SK-N-SH (cell line): Measurements from ENCODE around the gene MRPL17. TPM values are rescaled to one million over a fixed set of nuclear protein-coding genes. Genes with fewer than 3 reads are reported as not detected.

Experiments
- CTCF ChIA-PET: fragments of 300-600, 350-600 bp; formaldehyde crosslinking; extraction: SDS; loops from one replicate; lab custom pipeline; 2021; lab: Yijun Ruan, JAX
- POLR2A ChIA-PET: fragments of 350-600 bp; sonication (Branson Sonifier 250); formaldehyde crosslinking; extraction: SDS; loops from one replicate; lab custom pipeline; 2020; ENCODE audit warnings: antibody characterized with exemption, inconsistent platforms; lab: Yijun Ruan, JAX
- DNase-seq: peaks from one replicate; pipeline ENCODE4 v3.0.0; 2012
- H2AFZ ChIP-seq: fragments of 200-600 bp; sonication (generic); 2 replicates; pipeline ENCODE4 v1.8.1; 2016; ENCODE audit warnings: antibody characterized with exemption, mild to moderate bottlenecking, low read depth
- H3F3A ChIP-seq: fragments of 200-600 bp; sonication (generic); replicated peaks from 2 replicates; pipeline ENCODE3; 2016; ENCODE audit warnings: antibody characterized with exemption, mild to moderate bottlenecking; ENCODE audit not compliant: insufficient read depth
- H3K27ac ChIP-seq, 2 experiments: fragments of 200-500 bp in 1 of 2; fragments of 200-600 bp in 1 of 2; sonication (Bioruptor generic) in 1 of 2; sonication (generic), shearing (Covaris generic) in 1 of 2; 2 replicates each; pipeline versions ENCODE4 v1.5.1 to v1.6.1; 2014 to 2016; ENCODE audit warnings: low read depth in 2 of 2, inconsistent platforms in 1 of 2, low read length in 1 of 2, mild to moderate bottlenecking in 1 of 2, mixed read lengths in 1 of 2
- H3K27me3 ChIP-seq: fragments of 200-600 bp; sonication (generic), shearing (Covaris generic); 2 replicates; pipeline ENCODE4 v1.6.1; 2016; ENCODE audit warnings: mixed run types; ENCODE audit not compliant: insufficient read depth
- H3K36me3 ChIP-seq, 2 experiments: fragments of 200-500 bp in 1 of 2; fragments of 200-600 bp in 1 of 2; sonication (Bioruptor generic) in 1 of 2; sonication (generic) in 1 of 2; replicated peaks in 1 of 2; 2 replicates each; pipeline versions ENCODE3 to v1.5.1; 2014 to 2016; ENCODE audit warnings: low read length in 1 of 2, mild to moderate bottlenecking in 1 of 2; ENCODE audit not compliant: insufficient read depth in 2 of 2, control insufficient read depth in 1 of 2
- H3K4me1 ChIP-seq, 2 experiments: fragments of 200-500 bp in 1 of 2; fragments of 200-600 bp in 1 of 2; sonication (Bioruptor generic) in 1 of 2; sonication (generic), shearing (Covaris generic) in 1 of 2; 2 replicates each; pipeline versions ENCODE4 v1.5.1 to v1.6.1; 2014 to 2016; ENCODE audit warnings: low read depth in 1 of 2, low read length in 1 of 2, mixed run types in 1 of 2; ENCODE audit not compliant: insufficient read depth in 2 of 2, control insufficient read depth in 1 of 2
- H3K4me2 ChIP-seq: fragments of 200-600 bp; sonication (generic), shearing (Covaris generic); 2 replicates; pipeline ENCODE4 v1.6.1; 2017; ENCODE audit warnings: mixed run types
- H3K4me3 ChIP-seq, 2 experiments: fragments of 200-500 bp in 1 of 2; fragments of 200-600 bp in 1 of 2; sonication (Bioruptor generic) in 1 of 2; sonication (generic), shearing (Covaris generic) in 1 of 2; 2 replicates each; pipeline versions ENCODE4 v1.5.1 to v1.8.1; 2014 to 2016; ENCODE audit warnings: low read depth in 2 of 2, inconsistent platforms in 1 of 2, low read length in 1 of 2, mild to moderate bottlenecking in 1 of 2, mixed read lengths in 1 of 2, moderate library complexity in 1 of 2
- H3K79me2 ChIP-seq: fragments of 200-600 bp; sonication (generic); 2 replicates; pipeline ENCODE4 v1.8.1; 2017; ENCODE audit warnings: mild to moderate bottlenecking; ENCODE audit not compliant: insufficient read depth
- H3K9ac ChIP-seq: fragments of 200-600 bp; sonication (generic); 2 replicates; pipeline ENCODE4 v1.6.1; 2017; ENCODE audit warnings: mixed run types
- H3K9me2 ChIP-seq: fragments of 200-600 bp; sonication (generic); 2 replicates; pipeline ENCODE4 v1.6.1; 2017; ENCODE audit warnings: mixed run types
- H3K9me3 ChIP-seq: fragments of 200-600 bp; sonication (generic); 2 replicates; pipeline ENCODE4 v1.6.1; 2017; ENCODE audit warnings: mixed run types, mild to moderate bottlenecking, moderate library complexity
- H4K20me1 ChIP-seq: fragments of 200-600 bp; sonication (generic); 2 replicates; pipeline ENCODE4 v1.6.1; 2017; ENCODE audit warnings: mild to moderate bottlenecking, mixed run types; ENCODE audit not compliant: insufficient read depth
- CHD2 ChIP-seq: fragments of 150-350 bp; IDR thresholded peaks from 2 replicates; pipeline ENCODE4 v1.6.1; 2018; ENCODE audit warnings: low read length; ENCODE audit not compliant: partially characterized antibody
- FOSL2 ChIP-seq: IDR thresholded peaks from 2 replicates; pipeline ENCODE4 v1.4.0; 2012; ENCODE audit warnings: low read depth, mild to moderate bottlenecking, moderate library complexity, borderline replicate concordance
- FOXM1 ChIP-seq: IDR thresholded peaks from 2 replicates; pipeline ENCODE4 v1.4.0; 2012; ENCODE audit warnings: low read depth, mild to moderate bottlenecking
- NRF1 ChIP-seq: IDR thresholded peaks from 2 replicates; pipeline ENCODE4 v1.6.1; 2012; ENCODE audit warnings: low read depth, mild to moderate bottlenecking, low read length
- RAD21 ChIP-seq: IDR thresholded peaks from 2 replicates; pipeline ENCODE4 v1.6.1; 2012; ENCODE audit warnings: mild to moderate bottlenecking, low read length
- REST ChIP-seq: IDR thresholded peaks from 2 replicates; pipeline ENCODE4 v1.6.1; 2012; ENCODE audit warnings: mild to moderate bottlenecking, low read depth, low read length, moderate library complexity
- SMC3 ChIP-seq: IDR thresholded peaks from 2 replicates; pipeline ENCODE4 v1.6.1; 2012; ENCODE audit warnings: low read depth, low read length, improper control_type of control experiment
- ZBTB33 ChIP-seq: IDR thresholded peaks from 2 replicates; pipeline ENCODE4 v1.4.0; 2012; ENCODE audit warnings: low read depth, borderline replicate concordance
- WGBS: methylation state at CpG from one replicate; pipeline ENCODE4 v1.1.6; 2017; ENCODE audit warnings: low lambda C conversion rate; 5-methylcytosine and 5-hydroxymethylcytosine counted together
- polyA plus RNA-seq, 3 experiments: library from polyadenylated mRNA; depleted of rRNA; stranded (reverse); fragments of >200 nt; gene quantifications; 2 replicates each; pipeline ENCODE4 v1.2.3, GENCODE V29; 2012

Gene MRPL17
- polyA plus RNA-seq, 1 of the 3 experiments (the other 2 are of a cell fraction): 88.6 TPM

- TF ChIP-seq CHD2: no peak
- TF ChIP-seq, all 33 proteins: peak for 0
Measured at GRCh38 chr11:6653097-6653496, 30.0 kb downstream of the MRPL17 start (continued).

- Histone ChIP-seq H3K9me3 (no peaks in the 10 kb centered on the region), H3K9ac (no peak overlapping the region), H2AFZ (no peak overlapping the region), H4K20me1 (no peaks in the 10 kb centered on the region), H3K27me3 (no peaks in the 10 kb centered on the region), H3K9me2 (no peaks in the 10 kb centered on the region), H3F3A (peaks cover under 1% of the 10 kb centered on the region), H3K4me2 (no peak overlapping the region), H3K79me2 (no peaks in the 10 kb centered on the region), H3K36me3 (no peaks in the 10 kb centered on the region), H3K4me3 (no peak overlapping the region), H3K4me1 (peaks cover 0 to 47% of the 10 kb centered on the region in 2 experiments; a peak in 1 of 4 replicates), H3K27ac (no peak overlapping the region)
- TF ChIP-seq NRF1 (no peak), FOXM1 (no peak), SMC3 (no peak)
- 84% methylated on average over 3 of the region's 3 CpGs for WGBS
- ChIA-PET POLR2A (interaction anchor here (0.9 kb wide), 1 partner anchor 44 kb away, joined by 3 read pairs; no protein-coding TSS in a partner anchor), CTCF (interaction anchor here (1.5 kb wide), 1 partner anchor 31 kb away, joined by 4 read pairs; the partner anchor contains the start of gene MRPL17)
- DNase-seq: no peak
Measured at GRCh38 chr11:6652182-6652581, 31.0 kb downstream of the MRPL17 start.

GRCh38 chr11:6650980-6651379 is 32.2 kb downstream of the MRPL17 start:
- CTCF ChIA-PET: interaction anchor here (0.7 to 3.6 kb wide), 2 partner anchors 38 to 55 kb away, joined by 3 to 13 read pairs; no protein-coding TSS in a partner anchor
- Histone ChIP-seq H3K9ac (no peak overlapping the region), H3K4me1 (peaks cover 6 to 56% of the 10 kb centered on the region in 2 experiments; a peak in 2 of 4 replicates), H3K79me2 (no peaks in the 10 kb centered on the region)
- no peak for TF ChIP-seq RAD21
- TF ChIP-seq REST: no peak
- TF ChIP-seq ZBTB33: no peak
- no peak for TF ChIP-seq FOSL2
- TF ChIP-seq, all 33 proteins: peak for 0
- 74% methylated on average over 6 of the region's 6 CpGs for WGBS
- POLR2A ChIA-PET: no interaction called here
- no peak for DNase-seq
- H3K27me3 ChIP-seq: no peaks in the 10 kb centered on the region
- H2AFZ ChIP-seq: no peak overlapping the region
- H3K27ac ChIP-seq: no peak overlapping the region
- H4K20me1 ChIP-seq: no peaks in the 10 kb centered on the region
- H3K4me3 ChIP-seq: no peak overlapping the region
- no peaks in the 10 kb centered on the region for H3F3A ChIP-seq
- H3K9me3 ChIP-seq: no peaks in the 10 kb centered on the region
- H3K36me3 ChIP-seq: no peaks in the 10 kb centered on the region
- no peaks in the 10 kb centered on the region for H3K9me2 ChIP-seq
- no peak overlapping the region for H3K4me2 ChIP-seq
